H9 (cell line): ENCODE results near the gene SLAIN1. TPM values are rescaled to one million over a fixed set of nuclear protein-coding genes. Genes with fewer than 3 reads are reported as not detected.

Source experiments
- DNase-seq: peaks from one replicate; pipeline ENCODE4 v3.0.0-alpha.2; 2017
- H2AFZ ChIP-seq: one replicate; pipeline ENCODE4 v1.6.1; 2013; ENCODE audit warnings: mild to moderate bottlenecking, low read length, control low read depth, moderate library complexity
- H2AK5ac ChIP-seq: 2 replicates; pipeline ENCODE4 v1.6.1; 2013; ENCODE audit warnings: low read length, control low read depth, mixed read lengths; ENCODE audit not compliant: insufficient read length
- H2BK120ac ChIP-seq: one replicate; pipeline ENCODE4 v1.6.1; 2013; ENCODE audit warnings: low read depth, mild to moderate bottlenecking, low read length, control low read depth, inconsistent platforms; ENCODE audit not compliant: poor library complexity, severe bottlenecking
- H2BK12ac ChIP-seq: 2 replicates; pipeline ENCODE4 v1.6.1; 2013; ENCODE audit warnings: low read length, control low read depth, mixed read lengths, low read depth; ENCODE audit not compliant: insufficient read length
- H2BK15ac ChIP-seq: 2 replicates; pipeline ENCODE4 v1.6.1; 2013; ENCODE audit warnings: low read depth, low read length, control low read depth
- H2BK20ac ChIP-seq: one replicate; pipeline ENCODE4 v1.6.1; 2013; ENCODE audit warnings: low read depth, mild to moderate bottlenecking, low read length, control low read depth, inconsistent platforms; ENCODE audit not compliant: poor library complexity, severe bottlenecking
- H2BK5ac ChIP-seq: 2 replicates; pipeline ENCODE4 v1.6.1; 2013; ENCODE audit warnings: low read length, control low read depth, mixed read lengths; ENCODE audit not compliant: insufficient read length
- H3K14ac ChIP-seq: 2 replicates; pipeline ENCODE4 v1.6.1; 2013; ENCODE audit warnings: low read length, control low read depth; ENCODE audit not compliant: insufficient read depth
- H3K18ac ChIP-seq: 2 replicates; pipeline ENCODE4 v1.6.1; 2013; ENCODE audit warnings: low read depth, mild to moderate bottlenecking, mixed read lengths, low read length, control low read depth; ENCODE audit not compliant: insufficient read length
- H3K23ac ChIP-seq: 2 replicates; pipeline ENCODE4 v1.6.1; 2013; ENCODE audit warnings: low read length, control low read depth, mixed read lengths, low read depth; ENCODE audit not compliant: insufficient read length
- H3K23me2 ChIP-seq: 2 replicates; pipeline ENCODE4 v1.6.1; 2013; ENCODE audit warnings: low read depth, mild to moderate bottlenecking, mixed read lengths, low read length, control low read depth; ENCODE audit not compliant: insufficient read length, poor library complexity, severe bottlenecking
- H3K27ac ChIP-seq: 2 replicates; pipeline ENCODE4 v1.5.1; 2013; ENCODE audit warnings: low read length, control low read depth, mixed read lengths, low read depth; ENCODE audit not compliant: insufficient read length
- H3K27me3 ChIP-seq: 2 replicates; pipeline ENCODE4 v1.6.1; 2013; ENCODE audit warnings: low read length, control low read depth, inconsistent platforms; ENCODE audit not compliant: insufficient read depth
- H3K4ac ChIP-seq: 2 replicates; pipeline ENCODE4 v1.6.1; 2013; ENCODE audit warnings: low read depth, mild to moderate bottlenecking, control low read depth, inconsistent platforms, low read length, moderate library complexity
- H3K4me1 ChIP-seq: 2 replicates; pipeline ENCODE4 v1.6.1; 2013; ENCODE audit warnings: low read length, control low read depth, inconsistent platforms; ENCODE audit not compliant: insufficient read depth
- H3K4me2 ChIP-seq: 2 replicates; pipeline ENCODE4 v1.6.1; 2013; ENCODE audit warnings: low read length, control low read depth, mixed read lengths; ENCODE audit not compliant: insufficient read length, insufficient read depth
- H3K56ac ChIP-seq: 2 replicates; pipeline ENCODE4 v1.6.1; 2013; ENCODE audit warnings: low read depth, mild to moderate bottlenecking, mixed read lengths, low read length, control low read depth; ENCODE audit not compliant: insufficient read length
- H3K79me1 ChIP-seq: 2 replicates; pipeline ENCODE4 v1.6.1; 2013; ENCODE audit warnings: low read depth, mild to moderate bottlenecking, moderate library complexity, low read length, control low read depth, inconsistent platforms; ENCODE audit not compliant: insufficient read depth, poor library complexity, severe bottlenecking
- H3K79me2 ChIP-seq: 2 replicates; pipeline ENCODE4 v1.6.1; 2013; ENCODE audit warnings: low read length, control low read depth, inconsistent platforms; ENCODE audit not compliant: insufficient read depth
- H3K9ac ChIP-seq: 2 replicates; pipeline ENCODE4 v1.6.1; 2013; ENCODE audit warnings: low read length, control low read depth, mixed read lengths; ENCODE audit not compliant: insufficient read length; ENCODE audit errors: extremely low read depth
- H3K9me3 ChIP-seq: one replicate; pipeline ENCODE4 v1.6.1; 2013; ENCODE audit warnings: low read depth, low read length, inconsistent platforms; ENCODE audit not compliant: control insufficient read depth
- H3T11ph ChIP-seq: one replicate; pipeline ENCODE4 v1.6.1; 2013; ENCODE audit warnings: mild to moderate bottlenecking, low read length, control low read depth, inconsistent platforms
- H4K20me1 ChIP-seq: one replicate; pipeline ENCODE4 v1.6.1; 2013; ENCODE audit not compliant: control insufficient read depth, insufficient read length, insufficient read depth
- H4K5ac ChIP-seq: 2 replicates; pipeline ENCODE4 v1.6.1; 2013; ENCODE audit warnings: low read depth, mild to moderate bottlenecking, mixed read lengths, low read length, control low read depth; ENCODE audit not compliant: insufficient read length
- H4K8ac ChIP-seq: replicated peaks from 2 replicates; pipeline ENCODE4 v1.6.1; 2013; ENCODE audit warnings: low read length, control low read depth, mixed read lengths, low read depth; ENCODE audit not compliant: insufficient read length
- H4K91ac ChIP-seq: 2 replicates; pipeline ENCODE4 v1.6.1; 2013; ENCODE audit warnings: low read depth, mild to moderate bottlenecking, moderate library complexity, mixed read lengths, low read length, control low read depth; ENCODE audit not compliant: insufficient read length
- H3K27ac Mint-ChIP-seq, 3 experiments: 2 replicates in 2 of 3; 3 replicates in 1 of 3; pipeline ENCODE4 v1.8.0; 2020 to 2021; ENCODE audit warnings: mixed read lengths in 3 of 3, mild to moderate bottlenecking in 1 of 3, moderate library complexity in 1 of 3
- H3K27me3 Mint-ChIP-seq: 2 replicates; pipeline ENCODE4 v1.8.0; 2021; ENCODE audit warnings: low read depth, mild to moderate bottlenecking, moderate library complexity, mixed read lengths
- H3K36me3 Mint-ChIP-seq, 3 experiments: 2 replicates in 2 of 3; 3 replicates in 1 of 3; pipeline ENCODE4 v1.8.0; 2020 to 2021; ENCODE audit warnings: low read depth in 3 of 3, mixed read lengths in 3 of 3; ENCODE audit not compliant: insufficient read depth in 1 of 3
- H3K4me1 Mint-ChIP-seq, 2 experiments: 2 replicates each; pipeline ENCODE4 v1.8.0; 2020; ENCODE audit warnings: mixed read lengths in 2 of 2
- H3K4me3 Mint-ChIP-seq, 2 experiments: 2 replicates in 1 of 2; 3 replicates in 1 of 2; pipeline ENCODE4 v1.8.0; 2020 to 2021; ENCODE audit warnings: mild to moderate bottlenecking in 2 of 2, mixed read lengths in 2 of 2, moderate library complexity in 1 of 2
- H3K9me3 Mint-ChIP-seq, 2 experiments: 2 replicates in 1 of 2; 3 replicates in 1 of 2; pipeline ENCODE4 v1.8.0; 2020; ENCODE audit warnings: mild to moderate bottlenecking in 2 of 2, mixed read lengths in 2 of 2, moderate library complexity in 1 of 2
- CTCF ChIP-seq: fragments of 200-600 bp; sonication (generic); conservative IDR thresholded peaks from 3 replicates; pipeline ENCODE4 v1.8.0; 2021; ENCODE audit warnings: antibody characterized with exemption, mild to moderate bottlenecking
- WGBS: extraction: QIAGEN DNeasy Blood & Tissue Kit; methylation state at CpG from one replicate; pipeline ENCODE4 v1.1.7; 2013; ENCODE audit warnings: missing lambda C conversion rate, low lambda C conversion rate, mixed read lengths; ENCODE audit not compliant: insufficient read length; ENCODE audit errors: extremely low coverage; 5-methylcytosine and 5-hydroxymethylcytosine counted together
- total RNA-seq: library from RNA; stranded (reverse); gene quantifications from 2 replicates; pipeline ENCODE4 v1.2.1, GENCODE V29; 2021

The SLAIN1 gene
- total RNA-seq, 1 experiment from 2014 or later, result 23.2 TPM

- H3K4me1 ChIP-seq, result no peaks in the 10 kb centered on the region
- no peak overlapping the region for H2BK12ac ChIP-seq
- H3K4me3 Mint-ChIP-seq, result no peak overlapping the region
- H3K36me3 Mint-ChIP-seq, result peaks cover 17 to 20% (median 17%) of the 10 kb centered on the region in 3 experiments
- no peaks in the 10 kb centered on the region for H3K79me1 ChIP-seq
- no peak overlapping the region for H3K23ac ChIP-seq
- no peak overlapping the region for H3K4me2 ChIP-seq
- no peak overlapping the region for H2BK5ac ChIP-seq
- H3K27me3 ChIP-seq, result no peaks in the 10 kb centered on the region
- H2BK20ac ChIP-seq, result no peak overlapping the region
- H3K56ac ChIP-seq, result no peak overlapping the region
- H3K79me2 ChIP-seq, result peaks cover 8% of the 10 kb centered on the region; the same call in 1 of the 2 replicates
- no peak overlapping the region for H4K5ac ChIP-seq
- no peak overlapping the region for H4K8ac ChIP-seq
- DNase-seq, result no peak
- H3K27ac ChIP-seq, result no peak overlapping the region
- peaks cover 21 to 26% of the 10 kb centered on the region in 2 experiments for H3K4me1 Mint-ChIP-seq
- H3K9ac ChIP-seq, result no peak overlapping the region
- no peak overlapping the region for H3K18ac ChIP-seq
- H3K23me2 ChIP-seq, result peaks cover 5% of the 10 kb centered on the region
- H4K20me1 ChIP-seq, result no peaks in the 10 kb centered on the region
- no peak overlapping the region for H2AFZ ChIP-seq
- no peak overlapping the region for H4K91ac ChIP-seq
- H3K14ac ChIP-seq, result no peak overlapping the region
- TF ChIP-seq CTCF, result no peak
- H3K27me3 Mint-ChIP-seq, result peaks cover 2% of the 10 kb centered on the region; the same call in 1 of the 2 replicates
- no CpG with 5 or more reads among the region's 1 CpG for WGBS
- H2BK120ac ChIP-seq, result no peak overlapping the region
- no peak overlapping the region for H3K27ac Mint-ChIP-seq
- H2BK15ac ChIP-seq, result no peak overlapping the region
- H3K9me3 Mint-ChIP-seq, result peaks cover 6 to 8% of the 10 kb centered on the region in 2 experiments
- H3T11ph ChIP-seq, result no peak overlapping the region
- H3K9me3 ChIP-seq, result no peaks in the 10 kb centered on the region
- no peak overlapping the region for H2AK5ac ChIP-seq
- H3K4ac ChIP-seq, result no peak overlapping the region
These were observed 4.9 kb downstream of the SLAIN1 start for GRCh38 chr13:77702366-77702765.
